Testis (tissue), 2 donors: ENCODE measurements around the gene CBX5.

Experiments
- CTCF ChIP-seq, 3 experiments: fragments of 450-650 bp in 2 of 3; fragments of 200-600 bp in 1 of 3; sonication (generic) in 1 of 3; IDR thresholded peaks; one replicate each; pipeline ENCODE4 v1.5.1; 2016 to 2019; ENCODE audit warnings: antibody characterized with exemption in 3 of 3, mild to moderate bottlenecking in 2 of 3, moderate library complexity in 1 of 3
- POLR2A ChIP-seq: fragments of 450-650 bp; IDR thresholded peaks from one replicate; pipeline ENCODE4 v1.6.1; 2017; ENCODE audit warnings: antibody characterized with exemption, mild to moderate bottlenecking, moderate library complexity

- TF ChIP-seq CTCF (IDR thresholded peaks at IDR 0.05): no peak
- no peak for TF ChIP-seq POLR2A
Observed at GRCh38 chr12:54249489-54249888, 30.4 kb downstream of the CBX5 start.
